ENCODE results near the gene CCNYL1. TPM values are rescaled to one million over a fixed set of nuclear protein-coding genes. Genes with fewer than 3 reads are reported as not detected.

The CCNYL1 gene
- 10 to 100 TPM; 14.8 to 22.2 (median 17.9) TPM for total RNA-seq

GRCh38 chr2:207710814-207711740 is at the start of gene CCNYL1:
CCNYL1 (plus strand) TSS chr2:207711640; CDS start chr2:207711897, 257 bp downstream.
- 0% methylated on average over 18 to 28 of the region's 60 CpGs for WGBS, 2 donors
- intact Hi-C loops (cut with DNase I): loop anchor here (10.0 kb wide), 2 partner anchors 86 to 176 kb away; partner anchors contain the start of gene METTL21A

GRCh38 chr2:207662203-207662602 is 49.2 kb upstream of the CCNYL1 start:
- no peak overlapping the region for H3K27ac ChIP-seq
- intact Hi-C loops (cut with DNase I): no loop called here
- H3K4me1 ChIP-seq: no peaks in the 10 kb centered on the region
- H3K36me3 ChIP-seq: no peaks in the 10 kb centered on the region
- DNase-seq: no peak
- H3K27me3 ChIP-seq: no peaks in the 10 kb centered on the region
- no peaks in the 10 kb centered on the region for H3K9me3 ChIP-seq
- no peak overlapping the region for H3K4me3 ChIP-seq (replicated peaks in 1 of 3)
- 79 to 95% methylated on average over 2 of the region's 2 CpGs for whole genome bisulfite sequencing, 2 donors
- TF ChIP-seq POLR2A (IDR thresholded peaks at IDR 0.05) (no peak), CTCF (IDR thresholded peaks at IDR 0.05) (no peak)

More at GRCh38 chr2:207710814-207711740, at the start of gene CCNYL1:
- peak; percentile 99 for DNase-seq
- Histone ChIP-seq H3K36me3 (no peaks in the 10 kb centered on the region), H3K4me1 (peaks cover 11 to 18% of the 10 kb centered on the region in 2 donors), H3K27me3 (no peaks in the 10 kb centered on the region), H3K4me3 (replicated peaks in 1 of 3) (peak within 1 kb of the TSS; percentile 71 to 86 (median 86)), H3K9me3 (no peaks in the 10 kb centered on the region), H3K27ac (peak within 1 kb of the TSS; percentile 82 to 91 (median 88))
- TF ChIP-seq POLR2A (IDR thresholded peaks at IDR 0.05) (peak in 1 of 2 donors; percentile 98), CTCF (IDR thresholded peaks at IDR 0.05) (peak in 4 of 6 experiments; percentile 16 to 57 (median 32))

GRCh38 chr2:207663870-207664545 is 47.4 kb upstream of the CCNYL1 start:
- intact Hi-C loops (cut with DNase I): no loop called here

GRCh38 chr2:207670887-207671286 is 40.6 kb upstream of the CCNYL1 start:
- no peak for DNase-seq
- Histone ChIP-seq H3K36me3 (no peaks in the 10 kb centered on the region), H3K4me1 (no peaks in the 10 kb centered on the region), H3K27ac (no peak overlapping the region), H3K9me3 (no peaks in the 10 kb centered on the region), H3K4me3 (replicated peaks in 1 of 3) (no peak overlapping the region), H3K27me3 (no peaks in the 10 kb centered on the region)
- 68% methylated on average over 6 of the region's 6 CpGs for WGBS, 2 donors
- TF ChIP-seq POLR2A (IDR thresholded peaks at IDR 0.05) (no peak), CTCF (IDR thresholded peaks at IDR 0.05) (no peak)
- intact Hi-C loops (cut with DNase I): no loop called here

More at GRCh38 chr2:207663870-207664545, 47.4 kb upstream of the CCNYL1 start:
- no peaks in the 10 kb centered on the region for H3K9me3 ChIP-seq
- no peaks in the 10 kb centered on the region for H3K27me3 ChIP-seq
- H3K4me3 ChIP-seq (replicated peaks in 1 of 3): no peak overlapping the region
- 60 to 73% methylated on average over 5 of the region's 5 CpGs for WGBS, 2 donors
- no peak for DNase-seq
- no peak for TF ChIP-seq CTCF (IDR thresholded peaks at IDR 0.05)
- no peak for TF ChIP-seq POLR2A (IDR thresholded peaks at IDR 0.05)
- H3K36me3 ChIP-seq: no peaks in the 10 kb centered on the region
- H3K4me1 ChIP-seq: no peaks in the 10 kb centered on the region
- H3K27ac ChIP-seq: no peak overlapping the region

Data from thyroid gland (tissue), 4 donors.